ENCODE measurements around the gene RAB11A. TPM values are rescaled to one million over a fixed set of nuclear protein-coding genes. Genes with fewer than 3 reads are reported as not detected.

RAB11A gene
- total and polyA plus RNA-seq, 2 of the 13 experiments (the other 11 are each of a cell fraction or from before 2014, with no cell fraction given) = 161 to 162 TPM

DNA sequence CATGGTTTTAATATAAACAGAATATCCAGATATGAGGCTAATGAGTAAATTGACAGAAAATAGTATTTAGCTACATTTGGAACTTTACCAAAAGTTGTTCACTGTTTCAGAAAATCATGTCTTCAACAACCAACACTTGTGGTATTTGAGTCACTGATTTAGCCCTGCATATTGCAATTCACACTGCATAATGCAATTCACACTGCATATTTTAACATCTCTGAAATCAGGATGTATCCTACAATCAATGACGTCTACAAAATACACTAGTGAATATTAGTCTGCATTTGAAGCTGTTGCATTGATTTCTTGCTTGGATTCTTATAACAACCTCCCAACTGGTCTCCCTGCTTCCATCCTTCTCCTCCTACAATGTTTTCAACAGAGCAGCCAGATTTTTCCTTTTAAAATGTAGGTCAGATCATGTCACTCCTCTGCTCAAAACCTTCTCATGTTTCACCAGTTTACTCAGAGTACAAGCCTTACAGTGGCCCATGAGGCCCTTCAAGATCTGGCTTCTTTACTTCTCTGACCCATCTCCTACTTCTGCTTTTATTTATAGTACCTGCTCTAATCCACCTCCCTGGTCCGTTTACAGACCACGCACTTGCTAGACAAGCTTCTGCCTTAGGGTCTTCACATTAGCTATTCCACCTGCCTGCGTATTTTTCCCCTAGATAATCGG lies 11.4 kb upstream of the RAB11A start:
- no peak overlapping the region for H3K27ac ChIP-seq (ENCODE audit: extremely low read length, insufficient read depth, low read length)
- FAIRE-seq (no peak), DNase-seq (ENCODE audit: low spot score) (no peak), ATAC-seq (no peak)
- H3K4me2 ChIP-seq (ENCODE audit: low read depth, low read length) = peak overlapping the region; percentile 47; the same call in 1 of the 2 replicates
- H3K4me1 ChIP-seq (ENCODE audit: insufficient read depth, low read length) = peaks cover 31% of the 10 kb centered on the region
- in situ Hi-C loops (cut with HindIII; ENCODE audit: extremely low pct_ligation_motif_present, low pct_unique_long_range_greater_than_20kb) (loop anchor here (25.0 kb wide), 1 partner anchor 221 kb away; no protein-coding TSS in a partner anchor), intact Hi-C loops (cut with micrococcal nuclease; ENCODE audit: unreplicated experiment) (loop anchor here (2.0 kb wide), 1 partner anchor 219 kb away; no protein-coding TSS in a partner anchor)
- no peak for TF ChIP-seq ATF3 (CRISPR knock-in tag; IDR thresholded peaks at IDR 0.05)
- H3K79me2 ChIP-seq (ENCODE audit: insufficient read depth, low read length) = no peaks in the 10 kb centered on the region
- H3K36me3 ChIP-seq (replicated peaks in 1 of 2; ENCODE audit: control insufficient read depth in 1 of 2, insufficient read depth in 2 of 2, low read length in 2 of 2) = no peaks in the 10 kb centered on the region
- no peaks in the 10 kb centered on the region for H3K9me3 ChIP-seq (ENCODE audit: low read length)
- 71% methylated on average over 5 of the region's 5 CpGs for WGBS (ENCODE audit: low lambda C conversion rate)
- no peak overlapping the region for H2AFZ ChIP-seq (ENCODE audit: low read length)
- BruUV-seq (replicated peaks) = no TSS peak
- no peaks in the 10 kb centered on the region for H3K27me3 ChIP-seq (ENCODE audit: control insufficient read depth in 1 of 2, insufficient read depth in 2 of 2, low read length in 2 of 2)
- ChIA-PET CTCF (ENCODE audit: low intra/inter-chr PET ratio, low total read pairs) (interaction anchor here (1.8 kb wide), 1 partner anchor 219 kb away, joined by 12 read pairs; no protein-coding TSS in a partner anchor), POLR2A (interaction anchor here (1.2 kb wide), 1 partner anchor 11 kb away, joined by 5 read pairs; the partner anchor contains the start of gene RAB11A)
- no peaks in the 10 kb centered on the region for H4K20me1 ChIP-seq (ENCODE audit: insufficient read depth, low read length)
- H3K9ac ChIP-seq (ENCODE audit: insufficient read depth, low read depth, low read length) = no peak overlapping the region
- no peak overlapping the region for H3K4me3 ChIP-seq (replicated peaks in 1 of 3; ENCODE audit: insufficient read depth in 1 of 3, low read depth in 2 of 3, low read length in 3 of 3)

- Histone ChIP-seq H4K20me1 (ENCODE audit: insufficient read depth, low read length) (no peaks in the 10 kb centered on the region), H3K36me3 (replicated peaks in 1 of 2; ENCODE audit: control insufficient read depth in 1 of 2, insufficient read depth in 2 of 2, low read length in 2 of 2) (no peaks in the 10 kb centered on the region), H3K4me3 (replicated peaks in 1 of 3; ENCODE audit: insufficient read depth in 1 of 3, low read depth in 2 of 3, low read length in 3 of 3) (peak overlapping the region in 2 of 3 experiments; percentile 2 to 48; a peak in 2 of 6 replicates), H3K27me3 (ENCODE audit: control insufficient read depth in 1 of 2, insufficient read depth in 2 of 2, low read length in 2 of 2) (no peaks in the 10 kb centered on the region), H3K9me3 (ENCODE audit: low read length) (no peaks in the 10 kb centered on the region), H3K4me1 (ENCODE audit: insufficient read depth, low read length) (peaks cover 42% of the 10 kb centered on the region), H3K79me2 (ENCODE audit: insufficient read depth, low read length) (no peaks in the 10 kb centered on the region), H3K27ac (ENCODE audit: extremely low read length, insufficient read depth, low read length) (no peak overlapping the region), H2AFZ (ENCODE audit: low read length) (peak overlapping the region; percentile 28), H3K9ac (ENCODE audit: insufficient read depth, low read depth, low read length) (peak overlapping the region; percentile 42; the same call in 1 of the 2 replicates), H3K4me2 (ENCODE audit: low read depth, low read length) (peak overlapping the region; percentile 73)
- ATAC-seq (peak; percentile 97), FAIRE-seq (peak; percentile 79), DNase-seq (ENCODE audit: low spot score) (peak; percentile 85)
- POLR2A ChIA-PET = interaction anchor here (0.9 to 1.0 kb wide), 4 partner anchors 28 to 252 kb away, joined by 3 to 6 read pairs (median 4); partner anchors contain the start of gene INTS14
- in situ Hi-C loops (cut with HindIII; ENCODE audit: extremely low pct_ligation_motif_present, low pct_unique_long_range_greater_than_20kb) (loop anchor here (25.0 kb wide), 1 partner anchor 225 kb away; no protein-coding TSS in a partner anchor), intact Hi-C loops (cut with micrococcal nuclease; ENCODE audit: unreplicated experiment) (no loop called here)
- 0% methylated on average over 1 of the region's 1 CpG for WGBS (ENCODE audit: low lambda C conversion rate)
- no TSS peak for BruUV-seq (replicated peaks)
- CTCF ChIA-PET (ENCODE audit: low intra/inter-chr PET ratio, low total read pairs) = no interaction called here
- TF ChIP-seq ZSCAN21 (CRISPR knock-in tag; IDR thresholded peaks at IDR 0.05; ENCODE audit: borderline replicate concordance) = no peak
- no peak for TF ChIP-seq TFE3 (CRISPR knock-in tag; IDR thresholded peaks at IDR 0.05)
- no peak for TF ChIP-seq JDP2 (CRISPR knock-in tag; IDR thresholded peaks at IDR 0.05; ENCODE audit: borderline replicate concordance)
- no peak for TF ChIP-seq CHD4 (IDR thresholded peaks at IDR 0.05; ENCODE audit: borderline replicate concordance, low read length)
- no peak for TF ChIP-seq GABPA (IDR thresholded peaks at IDR 0.05; ENCODE audit: low read depth, low read length)
- peak; percentile 32; the same call in 1 of the 2 replicates for TF ChIP-seq GABPA (CRISPR knock-in tag; IDR thresholded peaks at IDR 0.05; ENCODE audit: low read depth)
- 0 out of 2 replicates have a peak, but pooled peaks have one; percentile 37 for TF ChIP-seq UBTF (CRISPR knock-in tag; IDR thresholded peaks at IDR 0.05)
- TF ChIP-seq MAX (IDR thresholded peaks at IDR 0.05) = peak; percentile 73
- TF ChIP-seq ZNF18 (CRISPR knock-in tag; IDR thresholded peaks at IDR 0.05; ENCODE audit: insufficient replicate concordance) = no peak
Observed at GRCh38 chr15:65862682-65863081, 6.6 kb upstream of the RAB11A start.

All from HepG2 (cell line).